Kidney epithelial cell (primary cell): ENCODE results near the gene PIAS1. TPM values are rescaled to one million over a fixed set of nuclear protein-coding genes. Genes with fewer than 3 reads are reported as not detected.
"Not testable (repeated sequence)": the region's sequence is repeated elsewhere in the genome, so short reads cannot be mapped to it uniquely, and the experiment has no call there.

Experiments used
- DNase-seq: peaks from one replicate; pipeline ENCODE4 v3.0.0-alpha.2; 2010; ENCODE audit warnings: low read depth
- H3K27me3 ChIP-seq: 2 replicates; pipeline ENCODE4 v1.6.0; 2011; ENCODE audit warnings: low read length; ENCODE audit not compliant: control insufficient read depth, insufficient read depth
- H3K36me3 ChIP-seq: 2 replicates; pipeline ENCODE4 v1.5.1; 2011; ENCODE audit warnings: low read length; ENCODE audit not compliant: control insufficient read depth, insufficient read depth
- H3K4me3 ChIP-seq: 2 replicates; pipeline ENCODE4 v1.5.1; 2011; ENCODE audit warnings: low read depth, mild to moderate bottlenecking, control low read depth, low read length
- total RNA-seq: library from RNA; depleted of rRNA; stranded (reverse); fragments of >200 nt; gene quantifications from 2 replicates; pipeline ENCODE4 v1.2.3, GENCODE V29; 2015
- TF ChIP-seq, protein P1 (sequence below): IDR thresholded peaks from 2 replicates; pipeline ENCODE4 v1.5.1; 2011; ENCODE audit warnings: mild to moderate bottlenecking, moderate library complexity, low read length, control low read depth, inconsistent platforms; ENCODE audit not compliant: insufficient read depth, poor library complexity, severe bottlenecking

Gene PIAS1
- total RNA-seq, 1 donor from 2014 or later: 8.6 TPM

DNA sequence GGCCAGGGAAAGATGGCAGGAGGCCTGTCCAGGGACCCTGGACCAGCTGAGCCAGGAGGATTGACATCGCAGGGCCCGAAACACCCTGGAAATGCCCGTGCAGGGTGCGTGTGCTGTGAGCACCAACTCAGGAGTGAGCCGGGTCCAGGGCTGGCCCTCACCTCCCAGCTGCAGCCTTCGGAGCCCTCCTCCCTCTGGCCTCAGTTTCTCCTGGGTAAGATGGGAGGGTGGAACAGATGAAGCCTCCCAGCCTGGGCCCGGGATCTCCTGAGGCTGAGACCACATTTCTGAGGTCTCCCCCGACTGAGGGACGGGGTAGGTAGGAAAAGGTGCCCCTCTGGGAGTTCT lies 156.3 kb downstream of the PIAS1 start:
- Histone ChIP-seq H3K36me3 (peaks cover 1% of the 10 kb centered on the region), H3K27me3 (no peaks in the 10 kb centered on the region), H3K4me3 (no peak overlapping the region)
- TF ChIP-seq, protein P1, sequence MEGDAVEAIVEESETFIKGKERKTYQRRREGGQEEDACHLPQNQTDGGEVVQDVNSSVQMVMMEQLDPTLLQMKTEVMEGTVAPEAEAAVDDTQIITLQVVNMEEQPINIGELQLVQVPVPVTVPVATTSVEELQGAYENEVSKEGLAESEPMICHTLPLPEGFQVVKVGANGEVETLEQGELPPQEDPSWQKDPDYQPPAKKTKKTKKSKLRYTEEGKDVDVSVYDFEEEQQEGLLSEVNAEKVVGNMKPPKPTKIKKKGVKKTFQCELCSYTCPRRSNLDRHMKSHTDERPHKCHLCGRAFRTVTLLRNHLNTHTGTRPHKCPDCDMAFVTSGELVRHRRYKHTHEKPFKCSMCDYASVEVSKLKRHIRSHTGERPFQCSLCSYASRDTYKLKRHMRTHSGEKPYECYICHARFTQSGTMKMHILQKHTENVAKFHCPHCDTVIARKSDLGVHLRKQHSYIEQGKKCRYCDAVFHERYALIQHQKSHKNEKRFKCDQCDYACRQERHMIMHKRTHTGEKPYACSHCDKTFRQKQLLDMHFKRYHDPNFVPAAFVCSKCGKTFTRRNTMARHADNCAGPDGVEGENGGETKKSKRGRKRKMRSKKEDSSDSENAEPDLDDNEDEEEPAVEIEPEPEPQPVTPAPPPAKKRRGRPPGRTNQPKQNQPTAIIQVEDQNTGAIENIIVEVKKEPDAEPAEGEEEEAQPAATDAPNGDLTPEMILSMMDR: no peak
- DNase-seq: no peak

DNA sequence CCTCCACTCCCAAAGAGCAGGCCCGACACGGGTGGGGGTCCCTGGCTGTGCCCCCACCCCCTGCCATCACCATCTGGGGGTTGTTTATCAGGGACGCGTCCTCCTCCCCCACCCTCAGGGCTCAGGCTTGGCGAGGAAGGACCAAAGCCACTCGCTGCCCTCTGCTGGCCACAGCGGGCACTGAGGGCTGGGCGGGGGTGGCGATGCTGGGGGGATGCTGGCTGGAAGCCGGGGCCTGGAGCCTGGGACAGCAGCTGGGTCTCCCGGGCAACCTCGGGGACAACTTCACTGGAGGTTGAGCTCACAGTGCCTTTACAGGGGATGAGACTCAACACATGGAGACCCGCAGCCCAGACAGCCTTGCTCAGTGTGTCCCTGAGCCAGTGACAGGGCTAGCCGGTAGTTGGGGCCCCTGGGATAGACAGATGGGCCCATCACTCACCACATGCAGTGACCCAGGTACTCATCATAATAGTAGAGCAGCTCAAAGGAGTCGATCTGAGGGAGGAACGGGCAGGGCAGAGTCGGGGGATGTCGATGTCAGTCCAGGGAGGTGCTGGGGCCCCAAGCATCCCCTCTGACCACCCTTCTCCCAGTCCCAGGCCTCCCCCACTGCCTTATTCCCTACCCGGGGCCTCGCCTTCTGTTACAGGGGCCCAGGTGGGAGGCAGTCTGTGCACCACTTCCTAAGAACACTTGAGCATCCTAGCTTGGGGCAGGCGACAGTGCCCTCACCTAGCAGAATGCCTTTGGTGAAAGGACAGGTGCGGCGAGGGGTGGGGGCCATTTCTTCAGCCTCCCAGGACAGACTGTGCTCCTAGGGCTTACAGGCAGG lies 156.9 kb downstream of the PIAS1 start:
- Histone ChIP-seq H3K36me3 (peaks cover 1% of the 10 kb centered on the region), H3K27me3 (no peaks in the 10 kb centered on the region), H3K4me3 (no peak overlapping the region)
- no peak for DNase-seq
- TF ChIP-seq, protein P1: peak; percentile 91

DNA sequence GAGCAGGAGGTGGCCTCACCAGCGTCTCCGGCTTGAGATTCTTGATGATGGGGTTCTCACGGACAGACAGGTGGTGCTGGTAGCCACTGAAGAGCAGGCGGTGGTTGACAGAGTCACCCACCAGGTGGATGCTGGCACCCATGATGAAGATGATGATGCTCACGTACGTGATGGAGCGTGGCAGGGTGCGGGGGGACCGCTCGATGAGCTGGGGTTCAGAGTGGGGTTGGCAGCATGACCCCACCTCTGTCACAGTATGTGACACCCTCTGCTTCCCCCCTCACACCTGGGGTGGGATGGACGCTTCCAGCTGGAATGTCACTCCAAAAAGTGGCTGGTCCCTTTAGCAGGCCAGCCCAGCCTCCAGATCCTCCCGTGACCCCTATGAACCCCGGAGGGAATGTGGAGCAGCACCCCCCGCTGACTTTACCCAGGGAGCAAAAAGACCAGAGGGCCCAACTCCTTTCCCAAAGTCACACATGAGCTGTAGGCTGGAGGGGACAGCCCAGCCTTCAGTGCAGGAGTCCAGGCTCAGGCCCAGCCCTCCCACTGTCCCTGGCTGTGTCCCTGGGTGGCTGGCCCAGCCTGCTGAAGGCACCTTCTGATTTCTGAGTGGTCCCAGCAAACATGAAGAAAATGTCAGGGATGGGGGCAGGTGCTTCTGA lies 157.7 kb downstream of the PIAS1 start:
- no peak overlapping the region for H3K4me3 ChIP-seq
- TF ChIP-seq, protein P1: no peak
- H3K27me3 ChIP-seq: no peaks in the 10 kb centered on the region
- no peak for DNase-seq
- peaks cover 1% of the 10 kb centered on the region for H3K36me3 ChIP-seq

DNA sequence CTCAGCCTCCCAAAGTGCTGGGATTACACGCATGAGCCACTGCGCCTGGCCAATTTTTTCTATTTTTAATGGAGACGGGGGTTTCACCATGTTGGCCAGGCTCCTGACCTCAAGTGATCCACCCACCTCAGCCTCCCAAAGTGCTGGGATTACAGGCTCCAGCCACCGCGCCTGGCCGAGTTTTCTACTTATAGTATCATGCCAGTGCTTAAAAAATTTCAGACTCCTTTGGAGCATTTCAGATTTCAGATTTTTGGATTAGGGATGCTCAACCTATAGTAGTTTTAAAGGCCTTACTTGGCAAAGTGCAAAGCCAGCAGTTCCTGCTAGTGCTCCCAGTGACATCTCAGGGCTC lies 159.4 kb downstream of the PIAS1 start:
- H3K27me3 ChIP-seq, H3K36me3 ChIP-seq, H3K4me3 ChIP-seq, DNase-seq: not testable (repeated sequence)

DNA sequence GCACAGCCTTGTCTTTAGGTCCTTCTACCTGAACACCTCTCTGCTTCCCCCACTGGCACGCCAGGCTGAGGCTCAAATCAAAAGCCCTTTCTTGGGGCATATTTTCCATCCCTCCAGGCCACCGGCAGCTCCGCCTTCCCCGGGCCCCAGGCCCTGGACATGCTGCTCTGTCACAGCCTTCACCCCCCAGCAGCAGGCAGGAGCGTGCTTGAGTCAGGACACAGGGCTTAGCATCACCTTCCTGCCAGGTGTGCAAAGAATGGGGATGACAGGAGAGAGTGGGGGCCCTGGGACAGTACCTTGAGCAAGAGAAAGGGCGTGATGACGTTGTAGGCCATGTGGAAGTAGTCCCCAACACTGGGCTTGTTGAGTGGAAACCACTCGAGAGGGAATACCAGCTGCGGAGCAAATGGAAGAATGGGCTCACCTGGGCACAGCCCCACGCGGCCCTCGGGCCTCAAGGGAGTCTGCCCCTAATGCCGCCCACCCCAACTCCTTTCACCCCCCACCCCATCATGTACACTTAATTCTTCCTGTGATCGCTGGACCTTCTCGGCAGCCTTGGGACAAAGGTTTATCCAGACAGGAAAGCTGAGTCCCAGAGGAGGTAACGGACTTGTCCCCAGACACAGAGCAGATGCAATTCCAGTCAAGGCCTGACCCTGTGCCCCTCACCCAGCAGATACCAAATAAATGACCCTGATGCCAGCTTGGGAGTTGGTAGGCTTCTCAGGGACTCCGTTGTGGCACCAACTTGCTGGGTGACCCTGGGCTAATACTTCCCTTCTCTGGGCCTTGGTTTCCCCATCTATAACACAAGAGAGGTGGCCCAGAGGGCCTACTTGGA lies 160.1 kb downstream of the PIAS1 start:
- Histone ChIP-seq H3K4me3 (no peak overlapping the region), H3K27me3 (no peaks in the 10 kb centered on the region), H3K36me3 (peaks cover 2% of the 10 kb centered on the region)
- no peak for DNase-seq
- TF ChIP-seq, protein P1: no peak

DNA sequence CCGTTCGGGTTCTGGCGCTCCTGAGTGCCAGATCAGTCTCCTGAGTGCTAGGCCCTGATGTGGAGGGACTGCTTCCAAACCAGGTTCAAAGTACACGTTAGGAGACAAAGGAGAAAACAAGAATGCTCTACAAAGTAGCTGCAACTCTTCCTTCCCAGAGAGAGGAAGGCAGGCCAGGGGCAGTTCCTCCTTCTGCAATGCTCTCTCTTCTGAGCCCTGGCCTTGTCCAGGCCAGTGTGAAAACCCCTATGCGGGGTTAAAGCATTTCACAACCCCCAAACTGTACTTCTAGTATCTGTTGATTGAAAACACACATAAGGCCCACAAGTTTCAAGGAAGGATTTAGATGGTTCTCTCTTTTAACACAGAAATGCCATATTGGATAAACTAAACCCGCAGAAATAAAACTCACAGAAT lies 160.7 kb downstream of the PIAS1 start:
- DNase-seq: no peak
- Histone ChIP-seq H3K36me3 (peaks cover 2% of the 10 kb centered on the region), H3K27me3 (no peaks in the 10 kb centered on the region), H3K4me3 (no peak overlapping the region)
- TF ChIP-seq, protein P1: no peak
